IMR-90 (cell line): ENCODE results near the gene NSUN4. TPM values are rescaled to one million over a fixed set of nuclear protein-coding genes. Genes with fewer than 3 reads are reported as not detected.

Experiments
- ATAC-seq: fragments of 200-7000 bp; cut with Tn5 transposase; 2 replicates; pipeline ENCODE4 v1.9.1; 2020; ENCODE audit warnings: low read depth, mild to moderate bottlenecking, moderate library complexity
- BruUV-seq: library from RNA; stranded (reverse); fragments of 400-500 nt; replicated peaks from 2 replicates; lab custom pipeline; 2021; lab: Mats Ljungman, UMichigan
- CTCF ChIA-PET: fragments of 300-600 bp; formaldehyde crosslinking; extraction: SDS; loops from one replicate; lab custom pipeline; 2021; ENCODE audit warnings: antibody characterized with exemption; lab: Yijun Ruan, JAX
- POLR2A ChIA-PET: fragments of 300-600 bp; sonication (Branson Sonifier 250); formaldehyde crosslinking; loops from one replicate; lab custom pipeline; 2022; ENCODE audit warnings: antibody characterized with exemption; ENCODE audit not compliant: unreplicated experiment; lab: Charles Lee
- DNase-seq: peaks from one replicate; pipeline ENCODE4 v3.0.0; 2013
- H2AFZ ChIP-seq: replicated peaks from 2 replicates; pipeline ENCODE3; 2013; ENCODE audit warnings: low read length, mild to moderate bottlenecking; ENCODE audit not compliant: poor library complexity
- H2AK5ac ChIP-seq: 2 replicates; pipeline ENCODE4 v1.6.1; 2013; ENCODE audit warnings: low read depth, low read length, inconsistent platforms
- H2AK9ac ChIP-seq: replicated peaks from 2 replicates; pipeline ENCODE3; 2013; ENCODE audit warnings: mild to moderate bottlenecking, low read depth, low read length, moderate library complexity; ENCODE audit not compliant: poor library complexity
- H2BK120ac ChIP-seq: 2 replicates; pipeline ENCODE4 v1.6.1; 2013; ENCODE audit warnings: low read depth, low read length, inconsistent platforms
- H2BK15ac ChIP-seq: 3 replicates; pipeline ENCODE4 v1.6.1; 2013; ENCODE audit warnings: low read depth, low read length, inconsistent platforms
- H2BK20ac ChIP-seq: 2 replicates; pipeline ENCODE4 v1.6.1; 2013; ENCODE audit warnings: low read depth, mild to moderate bottlenecking, inconsistent platforms, low read length, moderate library complexity
- H2BK5ac ChIP-seq: 2 replicates; pipeline ENCODE4 v1.6.1; 2013; ENCODE audit warnings: mild to moderate bottlenecking, low read depth, low read length, inconsistent platforms; ENCODE audit not compliant: poor library complexity, severe bottlenecking
- H3K14ac ChIP-seq: replicated peaks from 2 replicates; pipeline ENCODE4 v1.6.1; 2013; ENCODE audit warnings: low read depth, low read length, inconsistent platforms
- H3K18ac ChIP-seq: 2 replicates; pipeline ENCODE4 v1.6.1; 2013; ENCODE audit warnings: low read depth, low read length, control low read depth
- H3K23ac ChIP-seq: 2 replicates; pipeline ENCODE4 v1.6.1; 2013; ENCODE audit warnings: low read depth, low read length, inconsistent platforms
- H3K27ac ChIP-seq: 2 replicates; pipeline ENCODE4 v1.5.1; 2013; ENCODE audit warnings: mild to moderate bottlenecking, control low read depth, low read length; ENCODE audit not compliant: insufficient read depth
- H3K27me3 ChIP-seq: 2 replicates; pipeline ENCODE4 v1.6.1; 2013; ENCODE audit warnings: low read length; ENCODE audit not compliant: control insufficient read depth, insufficient read depth
- H3K36me3 ChIP-seq: 2 replicates; pipeline ENCODE4 v1.6.1; 2013; ENCODE audit warnings: low read length, mixed read lengths; ENCODE audit not compliant: control insufficient read depth, insufficient read depth
- H3K4ac ChIP-seq: 2 replicates; pipeline ENCODE4 v1.6.1; 2013; ENCODE audit warnings: low read depth, low read length, inconsistent platforms
- H3K4me1 ChIP-seq: 2 replicates; pipeline ENCODE4 v1.6.1; 2013; ENCODE audit warnings: low read length, mixed read lengths; ENCODE audit not compliant: control insufficient read depth, insufficient read depth
- H3K4me2 ChIP-seq: 2 replicates; pipeline ENCODE4 v1.6.1; 2013; ENCODE audit warnings: low read depth, mild to moderate bottlenecking, control low read depth, low read length, moderate library complexity
- H3K4me3 ChIP-seq: 2 replicates; pipeline ENCODE4 v1.5.1; 2013; ENCODE audit warnings: low read depth, mild to moderate bottlenecking, control low read depth, low read length, moderate library complexity; ENCODE audit not compliant: insufficient read depth
- H3K56ac ChIP-seq: 2 replicates; pipeline ENCODE4 v1.6.1; 2013; ENCODE audit warnings: low read length, inconsistent platforms; ENCODE audit not compliant: insufficient read depth; ENCODE audit errors: extremely low read depth
- H3K79me1 ChIP-seq, 2 experiments: 2 replicates each; pipeline ENCODE4 v1.6.1; 2013; ENCODE audit warnings: low read length in 2 of 2, inconsistent platforms in 1 of 2, low read depth in 1 of 2
- H3K9ac ChIP-seq: 2 replicates; pipeline ENCODE4 v1.6.1; 2013; ENCODE audit warnings: low read depth, low read length, control low read depth
- H3K9me1 ChIP-seq: 2 replicates; pipeline ENCODE4 v1.6.1; 2013; ENCODE audit warnings: low read length, inconsistent platforms; ENCODE audit not compliant: insufficient read depth
- H3K9me3 ChIP-seq: 2 replicates; pipeline ENCODE4 v1.6.1; 2013; ENCODE audit warnings: low read length; ENCODE audit not compliant: control insufficient read depth, insufficient read depth
- H4K20me1 ChIP-seq: 2 replicates; pipeline ENCODE4 v1.6.1; 2013; ENCODE audit warnings: low read length, inconsistent platforms; ENCODE audit not compliant: insufficient read depth
- H4K5ac ChIP-seq: 2 replicates; pipeline ENCODE4 v1.6.1; 2013; ENCODE audit warnings: mild to moderate bottlenecking, low read depth, low read length, control low read depth
- H4K8ac ChIP-seq, 2 experiments: 2 replicates each; pipeline ENCODE4 v1.6.1; 2013; ENCODE audit warnings: low read depth in 2 of 2, low read length in 2 of 2, control low read depth in 1 of 2, inconsistent platforms in 1 of 2
- H4K91ac ChIP-seq: 2 replicates; pipeline ENCODE4 v1.6.1; 2013; ENCODE audit warnings: low read depth, low read length, inconsistent platforms; ENCODE audit not compliant: insufficient read depth
- CTCF ChIP-seq: conservative IDR thresholded peaks from 2 replicates; pipeline ENCODE4 v1.5.1; 2012; ENCODE audit warnings: mild to moderate bottlenecking, low read depth, low read length, improper control_type of control experiment
- WGBS, 2 experiments: methylation state at CpG; one replicate each; pipeline versions ENCODE4 v1.1.5 to v1.1.7; 2013; ENCODE audit warnings: missing lambda C conversion rate in 2 of 2; ENCODE audit not compliant: insufficient read length in 1 of 2; ENCODE audit errors: extremely low coverage in 2 of 2; 5-methylcytosine and 5-hydroxymethylcytosine counted together
- dilution Hi-C: fragments of 300-500 bp; cut with HindIII; formaldehyde crosslinking; loops from one replicate; pipeline ENCODE4 v1.14.3; 2018; ENCODE audit warnings: low sequenced_read_pairs; ENCODE audit not compliant: unreplicated experiment
- in situ Hi-C: fragments of 300-500 bp; cut with MboI; formaldehyde crosslinking; loops from 3 replicates; pipeline ENCODE4 v1.14.3; 2019; ENCODE audit warnings: low sequenced_read_pairs, inconsistent platforms, mixed read lengths
- intact Hi-C: fragments of 100-400 bp; cut with micrococcal nuclease; formaldehyde crosslinking; loops from 2 replicates; pipeline ENCODE4 v1.10.0; 2022
- polyA plus RNA-seq, 3 experiments: library from polyadenylated mRNA; depleted of rRNA; stranded (reverse); fragments of >200 nt; gene quantifications; 2 replicates each; pipeline ENCODE4 v1.2.3, GENCODE V29; 2012; ENCODE audit warnings: low replicate concordance in 1 of 3
- total RNA-seq: library from RNA; depleted of rRNA; stranded (reverse); fragments of >200 nt; gene quantifications from 2 replicates; pipeline ENCODE4 v1.2.3, GENCODE V29; 2012

Gene NSUN4
- total and polyA plus RNA-seq, 2 of the 4 experiments (the other 2 are of a cell fraction), result 10.9 to 13.0 TPM

- Histone ChIP-seq H4K91ac (no peak overlapping the region), H3K18ac (no peak overlapping the region), H3K4me3 (no peak overlapping the region), H2BK120ac (no peak overlapping the region), H2AFZ (no peak overlapping the region), H3K23ac (no peak overlapping the region), H3K4me1 (no peaks in the 10 kb centered on the region; the same call in 1 of the 2 replicates), H3K27me3 (peaks cover 40% of the 10 kb centered on the region), H3K79me1 (no peaks in the 10 kb centered on the region), H2AK9ac (no peak overlapping the region), H2AK5ac (no peak overlapping the region), H3K36me3 (no peaks in the 10 kb centered on the region), H3K14ac (no peak overlapping the region), H3K4me2 (no peak overlapping the region), H3K9me3 (peaks cover 27% of the 10 kb centered on the region), H3K9ac (no peak overlapping the region), H3K56ac (no peak overlapping the region), H2BK5ac (no peak overlapping the region), H2BK15ac (no peak overlapping the region), H2BK20ac (no peak overlapping the region), H3K4ac (no peak overlapping the region), H4K20me1 (no peaks in the 10 kb centered on the region), H3K27ac (no peak overlapping the region), H4K8ac (no peak overlapping the region), H3K9me1 (no peaks in the 10 kb centered on the region), H4K5ac (no peak overlapping the region)
- ATAC-seq, result no peak
- in situ Hi-C loops, result no loop called here
- no peak for DNase-seq
- TF ChIP-seq CTCF, result no peak
- intact Hi-C loops, result no loop called here
- BruUV-seq, result no TSS peak
- WGBS, 2 experiments, result 90% methylated on average over 4 of the region's 12 CpGs; no CpG with 5 or more reads in 1 of the 2 experiments
- dilution Hi-C loops, result no loop called here
- CTCF ChIA-PET, result no interaction called here
- POLR2A ChIA-PET, result no interaction called here
Measured at GRCh38 chr1:46393510-46393909, 52.9 kb downstream of the NSUN4 start.
